CD4-positive, alpha-beta T cell treated with Interleukin-10 for 1 hour (primary cell): Measurements from ENCODE around the gene ERVH48-1.
"Not testable (repeated sequence)": the region's sequence is repeated elsewhere in the genome, so short reads cannot be mapped to it uniquely, and the experiment has no call there.

Source experiments
- DNase-seq: peaks from one replicate; pipeline ENCODE4 v3.0.0-alpha.2; 2020

ERVH48-1 gene

DNA sequence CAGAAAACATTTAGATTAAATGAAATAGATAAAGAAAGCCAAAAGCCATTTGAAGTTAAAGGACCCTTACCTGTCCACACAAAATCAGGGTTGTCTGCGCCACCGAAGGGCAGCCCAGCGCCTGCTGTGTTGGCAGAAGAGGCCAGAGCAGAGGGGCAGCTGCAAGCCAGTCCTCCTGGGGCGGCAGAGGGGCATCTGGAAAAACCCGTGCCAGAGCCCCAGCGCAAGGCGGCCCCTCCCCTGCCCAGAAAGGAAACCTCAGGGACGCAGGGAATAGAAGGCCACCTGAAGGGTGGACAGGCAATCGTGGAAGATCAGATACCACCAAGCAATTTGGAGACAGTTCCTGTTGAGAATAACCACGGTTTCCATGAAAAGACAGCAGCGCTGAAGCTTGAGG, 21.6 kb downstream of the ERVH48-1 start:
- DNase-seq, result no peak

DNA sequence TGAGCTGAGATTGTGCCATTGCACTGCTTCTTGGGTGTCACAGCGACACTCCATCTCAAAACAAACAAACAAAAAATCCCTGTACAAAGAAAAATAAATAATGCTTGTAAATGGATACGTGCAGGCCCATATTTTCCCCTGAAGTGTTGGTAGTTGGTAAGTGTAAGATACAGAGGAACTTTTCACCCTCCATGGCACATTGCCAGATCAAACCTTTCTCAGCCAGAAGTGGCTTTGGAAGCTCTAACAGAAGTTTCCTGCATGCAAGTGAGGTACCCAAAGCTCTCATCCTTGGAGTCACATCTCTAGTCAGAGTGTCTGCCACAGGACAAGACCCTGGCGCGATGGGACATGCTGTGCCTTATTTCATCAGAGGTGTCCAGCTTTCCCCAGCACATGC, 25.0 kb downstream of the ERVH48-1 start:
- no peak for DNase-seq

DNA sequence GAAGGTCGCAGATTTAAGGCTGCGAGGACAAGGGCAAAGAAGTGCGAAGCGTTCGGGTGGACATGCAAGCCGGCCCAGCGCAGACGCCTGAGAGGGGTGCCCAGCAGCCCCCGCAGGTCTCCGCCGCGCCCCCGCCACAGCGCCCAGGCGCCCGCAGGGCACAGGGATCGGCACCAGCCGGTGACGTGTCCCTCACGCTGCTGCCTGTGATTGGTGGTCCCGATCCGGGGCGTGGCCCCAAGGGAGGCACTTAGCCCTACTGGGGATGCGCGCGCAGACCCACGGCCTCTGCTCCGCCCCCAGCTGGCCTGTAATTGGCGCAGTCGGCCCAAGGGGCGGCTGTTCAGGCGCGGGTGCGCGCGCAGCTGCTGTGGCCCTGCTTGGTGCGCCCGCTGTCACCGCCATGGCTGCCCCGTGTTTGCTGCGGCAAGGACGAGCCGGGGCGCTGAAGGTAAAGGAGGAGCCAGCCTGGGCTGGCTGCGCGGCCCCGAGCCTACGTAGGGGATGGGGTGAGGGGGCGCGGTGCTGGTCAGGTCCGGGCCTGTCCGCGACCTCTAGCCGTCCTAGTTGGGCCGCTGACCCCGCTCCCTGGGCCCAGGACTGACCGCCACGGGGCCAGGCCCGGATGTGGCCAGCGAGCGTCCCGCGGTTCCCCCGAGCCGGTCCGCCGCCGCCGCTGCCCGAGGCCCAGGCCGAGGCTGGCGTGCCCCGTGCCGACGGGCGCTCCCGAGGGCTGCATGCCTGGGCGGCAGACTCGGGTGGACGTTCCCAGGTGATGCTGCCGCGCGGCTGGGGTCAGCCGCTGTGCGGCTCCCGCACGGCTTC, 32.3 kb downstream of the ERVH48-1 start, which contains the start of gene NDUFV3:
Gene NDUFV3 (plus strand): TSS at position 379 of the 825 bp plus-strand sequence. CDS start 25 bp downstream, at position 404.
- peak; percentile 100 for DNase-seq

DNA sequence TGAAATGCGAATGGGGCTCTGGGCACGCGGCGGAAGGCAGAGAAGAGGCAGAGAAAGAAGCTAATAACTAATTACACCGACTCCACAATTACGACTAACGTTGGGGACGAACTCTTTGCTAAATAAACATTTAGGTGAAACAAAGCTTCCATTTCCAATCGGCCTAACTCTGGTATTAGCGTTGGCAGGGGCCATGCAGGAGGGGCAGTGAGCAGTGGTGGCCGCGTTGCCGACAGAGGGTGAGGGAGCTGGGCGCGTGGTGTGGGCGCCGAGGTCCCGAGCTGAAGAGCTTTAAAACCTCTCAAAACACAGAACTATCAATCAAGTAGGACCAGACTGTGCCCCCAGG, 32.9 kb downstream of the ERVH48-1 start:
- DNase-seq, result no peak

DNA sequence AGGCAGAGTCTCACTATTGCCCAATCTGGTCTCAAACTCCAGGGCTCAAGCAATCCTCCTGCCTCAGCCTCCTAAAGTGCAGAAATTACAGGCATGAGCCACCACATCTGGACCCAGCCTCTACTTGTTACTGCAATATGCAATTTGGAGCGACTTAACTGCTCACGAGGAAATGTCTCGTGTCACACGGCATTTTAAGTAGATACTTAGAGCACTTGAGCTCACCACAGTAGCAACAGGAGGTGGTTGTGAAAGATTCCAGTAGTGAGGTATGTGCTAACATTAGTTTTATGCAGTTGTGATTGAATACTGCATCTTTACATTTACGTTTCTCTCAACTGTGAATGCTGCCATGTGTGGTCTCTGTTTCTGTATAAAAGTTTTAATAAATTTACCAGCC, 38.1 kb downstream of the ERVH48-1 start:
- no peak for DNase-seq

DNA sequence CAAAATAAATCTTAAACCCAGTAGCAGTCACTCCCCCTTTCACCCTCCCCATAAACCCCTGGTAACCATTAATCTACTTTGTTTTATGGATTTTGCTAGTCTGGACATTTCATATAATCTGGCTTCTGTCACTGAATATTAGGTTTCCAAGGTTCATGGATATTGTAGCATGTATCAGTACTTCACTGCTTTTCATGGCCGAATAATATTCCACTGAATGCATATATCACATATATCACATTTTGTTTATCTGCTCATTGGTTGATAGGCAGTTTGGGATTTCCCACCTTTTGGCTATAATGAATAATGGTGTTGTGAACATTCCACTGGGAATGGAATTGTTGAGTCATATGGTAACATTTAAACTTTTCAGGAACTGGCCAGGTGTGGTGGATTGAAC, 41.5 kb downstream of the ERVH48-1 start:
- DNase-seq, result no peak

DNA sequence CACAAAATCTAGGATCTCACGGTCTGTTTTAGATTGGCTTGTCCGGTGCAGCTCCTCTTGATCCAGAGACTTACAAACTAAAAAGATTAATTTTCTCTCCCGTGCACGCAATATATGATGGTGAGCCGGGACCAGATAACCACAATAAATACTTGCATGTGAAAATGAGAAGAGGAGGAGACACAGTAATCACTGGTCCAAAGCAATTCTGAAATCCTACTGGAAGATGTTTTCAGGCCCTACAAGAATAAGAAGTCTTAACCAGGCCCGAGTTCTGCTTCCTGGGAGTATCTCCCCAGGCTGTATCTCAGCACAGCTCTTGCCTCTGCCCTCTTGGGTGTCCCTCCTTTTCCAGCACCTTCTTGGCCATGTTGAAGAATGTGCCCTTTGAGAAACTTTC, 45.1 kb downstream of the ERVH48-1 start:
- DNase-seq, result no peak

DNA sequence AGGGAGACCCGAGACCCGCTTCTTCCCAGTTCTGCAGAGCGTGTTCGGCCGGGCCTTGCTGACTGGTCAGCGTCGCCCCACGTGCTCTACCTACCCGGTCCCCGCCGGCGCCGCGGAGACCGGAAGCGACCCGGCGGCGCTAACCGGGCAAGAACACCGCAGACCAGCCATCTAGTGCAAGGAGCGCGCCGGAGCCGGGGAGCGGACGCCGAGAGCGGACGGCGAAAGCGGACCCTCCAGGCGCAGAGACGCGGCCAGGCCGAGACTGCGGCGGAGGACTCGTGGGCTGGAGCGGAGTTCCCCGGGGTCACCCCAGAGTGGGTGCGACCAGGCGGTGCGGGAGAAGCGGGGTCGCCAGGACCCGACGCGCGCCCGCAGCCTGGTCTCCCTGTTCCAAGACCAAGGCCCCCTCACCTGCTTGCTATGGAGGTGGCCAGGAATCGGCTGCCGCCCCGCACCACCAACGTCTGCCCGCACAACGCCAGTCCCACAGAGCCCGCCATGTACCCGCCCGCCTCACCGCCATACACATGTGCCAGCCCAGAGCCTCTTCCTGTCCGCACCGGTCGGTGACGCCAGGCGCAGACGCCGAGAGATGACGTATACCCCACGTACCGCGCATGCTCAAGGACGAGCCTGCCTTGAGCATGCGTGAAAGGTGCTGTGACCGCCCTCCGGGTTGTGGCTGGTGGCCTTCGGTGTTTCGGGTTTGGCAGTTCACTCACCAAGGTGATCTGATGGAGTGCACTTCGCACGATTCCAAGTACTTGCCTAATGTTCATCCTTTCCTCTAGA, 46.2 kb downstream of the ERVH48-1 start, which contains the start of gene WDR4:
Gene WDR4 (minus strand): TSS at position 547 of the 795 bp plus-strand sequence. CDS start 44 bp downstream, at position 503.
- DNase-seq, result peak; percentile 99

DNA sequence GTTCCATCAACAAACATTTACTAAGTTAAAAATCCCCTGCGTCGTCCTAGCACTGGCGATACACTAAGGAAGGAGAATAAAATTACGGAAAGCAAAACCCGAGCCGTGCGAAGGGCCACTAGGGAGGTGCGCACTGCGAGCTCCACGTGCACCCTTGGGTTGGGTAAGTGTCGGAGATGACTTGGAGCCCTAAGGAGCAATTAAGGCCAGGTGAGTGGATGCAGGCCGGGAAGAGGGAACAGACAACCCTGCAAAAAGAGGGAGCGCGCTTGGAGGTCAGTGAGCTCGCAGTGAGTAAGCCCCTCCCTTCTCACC, 46.8 kb downstream of the ERVH48-1 start:
- DNase-seq, result no peak

DNA sequence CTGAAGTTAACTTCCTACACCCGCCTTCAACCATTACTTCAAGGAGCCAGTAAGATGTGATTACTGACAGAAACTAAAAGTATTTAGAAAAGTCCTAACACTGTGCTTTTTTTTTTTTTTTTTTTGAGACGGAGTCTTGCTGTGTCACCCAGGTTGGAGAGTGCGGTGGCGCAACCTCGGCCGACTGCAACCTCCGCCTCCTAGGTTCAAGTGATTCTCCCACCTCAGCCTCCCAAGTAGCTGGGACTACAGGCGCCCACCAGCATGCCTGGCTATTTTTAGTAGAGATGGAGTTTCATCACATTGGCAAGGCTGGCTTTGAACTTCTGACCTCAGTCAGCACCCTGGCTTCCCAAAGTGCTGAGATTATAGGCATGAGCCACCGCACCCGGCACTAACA, 49.6 kb downstream of the ERVH48-1 start:
- DNase-seq, result not testable (repeated sequence)

DNA sequence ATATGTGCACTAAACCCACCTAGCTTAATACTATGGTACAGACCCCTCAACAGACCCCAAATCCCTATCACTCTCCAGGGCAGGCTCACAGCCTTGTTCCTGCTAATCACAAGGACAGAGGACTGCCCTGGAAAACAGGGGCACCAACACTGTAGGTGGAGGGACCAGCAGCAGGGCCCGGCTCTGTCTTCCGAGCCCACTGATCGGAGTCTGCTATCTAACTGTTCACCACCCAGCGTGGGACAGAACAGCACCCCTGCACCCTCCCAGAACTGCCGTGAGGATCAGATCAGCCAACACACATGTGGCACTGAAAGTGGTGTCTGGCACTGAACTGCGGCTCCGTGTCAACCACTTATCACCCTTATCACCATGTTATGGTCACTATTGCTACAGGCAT, 52.3 kb downstream of the ERVH48-1 start:
- DNase-seq, result no peak

DNA sequence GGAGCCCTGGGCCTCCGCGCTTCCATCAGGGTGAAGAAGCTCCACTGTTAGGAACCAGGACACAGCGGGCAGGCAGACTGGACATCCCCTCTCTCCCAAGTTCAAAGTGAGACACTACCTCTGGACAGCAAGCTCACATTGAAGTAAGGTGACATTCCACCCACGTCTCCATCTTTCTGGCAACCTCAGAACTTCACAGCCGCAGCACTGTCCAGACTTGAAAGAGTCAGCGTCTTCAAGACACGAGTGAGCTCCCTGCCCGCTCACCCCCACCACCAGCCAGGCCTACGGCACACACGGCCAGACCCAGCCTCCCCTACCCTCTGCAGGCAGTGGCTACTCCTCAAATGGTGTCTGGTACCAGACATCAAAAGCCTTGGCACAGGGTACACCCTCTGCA, 57.2 kb downstream of the ERVH48-1 start:
- DNase-seq, result no peak
